Peyer's patch (tissue), 4 donors: ENCODE data around the gene KLHL12. TPM values are rescaled to one million over a fixed set of nuclear protein-coding genes. Genes with fewer than 3 reads are reported as not detected.

Experiments used
- DNase-seq, 3 donors: peaks; one replicate each; pipeline ENCODE4 v3.0.0-alpha.2; 2017 to 2019
- H3K27ac ChIP-seq, 4 donors: fragments of 200-600 bp; sonication (generic); one replicate each; pipeline ENCODE4 v1.5.1; 2016 to 2019
- H3K27me3 ChIP-seq, 2 donors: fragments of 200-600 bp; sonication (generic); one replicate each; pipeline ENCODE4 v1.5.1; 2019
- H3K36me3 ChIP-seq, 3 donors: fragments of 200-600 bp; sonication (generic); one replicate each; pipeline ENCODE4 v1.5.1; 2016 to 2019
- H3K4me1 ChIP-seq, 4 donors: fragments of 200-600 bp; sonication (generic); one replicate each; pipeline ENCODE4 v1.5.1; 2016 to 2019
- H3K4me3 ChIP-seq, 4 donors: fragments of 200-600 bp; sonication (generic); 1 replicate in 3 of 4; 2 replicates in 1 of 4; pipeline ENCODE4 v1.5.1; 2016 to 2019; ENCODE audit warnings: mild to moderate bottlenecking in 1 of 4
- H3K9me3 ChIP-seq, 4 donors: fragments of 200-600 bp; sonication (generic); one replicate each; pipeline ENCODE4 v1.5.1; 2016 to 2019; ENCODE audit warnings: mild to moderate bottlenecking in 1 of 4
- POLR2A ChIP-seq, 2 donors: fragments of 450-650 bp; IDR thresholded peaks; one replicate each; pipeline ENCODE4 v1.5.1; 2017; ENCODE audit warnings: antibody characterized with exemption in 2 of 2, mild to moderate bottlenecking in 2 of 2, moderate library complexity in 2 of 2
- total RNA-seq, 4 donors: library from RNA; depleted of rRNA; stranded (reverse); fragments of >200 nt; gene quantifications; one replicate each; pipeline ENCODE4 v1.1.0, GENCODE V29; 2016
- TF ChIP-seq, protein P1 (sequence below), 6 experiments: fragments of 450-650 bp in 4 of 6; fragments of 200-600 bp in 2 of 6; sonication (generic) in 1 of 6; IDR thresholded peaks; one replicate each; pipeline ENCODE4 v1.5.1; 2017 to 2019; ENCODE audit warnings: antibody characterized with exemption in 6 of 6, mild to moderate bottlenecking in 3 of 6, moderate library complexity in 1 of 6

Gene KLHL12
- total RNA-seq, 4 donors from 2014 or later, result 15.9 to 22.9 (median 18.4) TPM

DNA sequence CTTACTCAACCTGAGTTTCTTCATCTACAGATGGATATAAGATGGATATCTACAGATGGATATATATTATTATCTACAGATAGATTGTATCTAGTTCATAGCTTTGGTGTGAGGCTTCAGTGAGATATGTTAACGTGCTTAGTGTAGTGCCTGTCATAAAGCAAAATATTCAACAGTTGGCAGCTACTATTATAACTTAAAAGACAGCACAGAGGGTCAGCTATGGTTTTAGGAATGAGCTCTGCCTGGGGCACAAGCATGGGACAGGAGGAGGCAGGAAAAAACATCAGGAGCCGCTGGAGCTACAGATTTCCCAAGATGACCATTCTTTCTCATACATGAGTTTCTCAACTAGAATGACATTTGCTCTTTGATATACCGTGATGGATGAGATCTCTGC is 41.3 kb upstream of the KLHL12 start:
- Histone ChIP-seq H3K27ac (peak overlapping the region in 3 of 4 donors; percentile 83 to 91 (median 90)), H3K27me3 (no peaks in the 10 kb centered on the region), H3K9me3 (no peaks in the 10 kb centered on the region), H3K36me3 (no peaks in the 10 kb centered on the region), H3K4me3 (peak overlapping the region in 1 of 4 donors; percentile 90), H3K4me1 (peaks cover 0 to 20% (median 8%) of the 10 kb centered on the region in 4 donors)
- TF ChIP-seq POLR2A (IDR thresholded peaks at IDR 0.05), result no peak
- TF ChIP-seq, protein P1, sequence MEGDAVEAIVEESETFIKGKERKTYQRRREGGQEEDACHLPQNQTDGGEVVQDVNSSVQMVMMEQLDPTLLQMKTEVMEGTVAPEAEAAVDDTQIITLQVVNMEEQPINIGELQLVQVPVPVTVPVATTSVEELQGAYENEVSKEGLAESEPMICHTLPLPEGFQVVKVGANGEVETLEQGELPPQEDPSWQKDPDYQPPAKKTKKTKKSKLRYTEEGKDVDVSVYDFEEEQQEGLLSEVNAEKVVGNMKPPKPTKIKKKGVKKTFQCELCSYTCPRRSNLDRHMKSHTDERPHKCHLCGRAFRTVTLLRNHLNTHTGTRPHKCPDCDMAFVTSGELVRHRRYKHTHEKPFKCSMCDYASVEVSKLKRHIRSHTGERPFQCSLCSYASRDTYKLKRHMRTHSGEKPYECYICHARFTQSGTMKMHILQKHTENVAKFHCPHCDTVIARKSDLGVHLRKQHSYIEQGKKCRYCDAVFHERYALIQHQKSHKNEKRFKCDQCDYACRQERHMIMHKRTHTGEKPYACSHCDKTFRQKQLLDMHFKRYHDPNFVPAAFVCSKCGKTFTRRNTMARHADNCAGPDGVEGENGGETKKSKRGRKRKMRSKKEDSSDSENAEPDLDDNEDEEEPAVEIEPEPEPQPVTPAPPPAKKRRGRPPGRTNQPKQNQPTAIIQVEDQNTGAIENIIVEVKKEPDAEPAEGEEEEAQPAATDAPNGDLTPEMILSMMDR (IDR thresholded peaks at IDR 0.05), result no peak
- no peak for DNase-seq

GRCh38 chr1:202967684-202968281 is 40.7 kb upstream of the KLHL12 start:
- Histone ChIP-seq H3K27ac (peak overlapping the region; percentile 82 to 91 (median 86)), H3K4me3 (peak overlapping the region; percentile 79 to 98 (median 88)), H3K9me3 (no peaks in the 10 kb centered on the region), H3K27me3 (no peaks in the 10 kb centered on the region), H3K36me3 (no peaks in the 10 kb centered on the region), H3K4me1 (peaks cover 0 to 20% (median 8%) of the 10 kb centered on the region in 4 donors)
- peak in 2 of 3 donors; percentile 38 to 56 for DNase-seq
- TF ChIP-seq POLR2A (IDR thresholded peaks at IDR 0.05), result no peak
- TF ChIP-seq, protein P1 (IDR thresholded peaks at IDR 0.05), result no peak

DNA sequence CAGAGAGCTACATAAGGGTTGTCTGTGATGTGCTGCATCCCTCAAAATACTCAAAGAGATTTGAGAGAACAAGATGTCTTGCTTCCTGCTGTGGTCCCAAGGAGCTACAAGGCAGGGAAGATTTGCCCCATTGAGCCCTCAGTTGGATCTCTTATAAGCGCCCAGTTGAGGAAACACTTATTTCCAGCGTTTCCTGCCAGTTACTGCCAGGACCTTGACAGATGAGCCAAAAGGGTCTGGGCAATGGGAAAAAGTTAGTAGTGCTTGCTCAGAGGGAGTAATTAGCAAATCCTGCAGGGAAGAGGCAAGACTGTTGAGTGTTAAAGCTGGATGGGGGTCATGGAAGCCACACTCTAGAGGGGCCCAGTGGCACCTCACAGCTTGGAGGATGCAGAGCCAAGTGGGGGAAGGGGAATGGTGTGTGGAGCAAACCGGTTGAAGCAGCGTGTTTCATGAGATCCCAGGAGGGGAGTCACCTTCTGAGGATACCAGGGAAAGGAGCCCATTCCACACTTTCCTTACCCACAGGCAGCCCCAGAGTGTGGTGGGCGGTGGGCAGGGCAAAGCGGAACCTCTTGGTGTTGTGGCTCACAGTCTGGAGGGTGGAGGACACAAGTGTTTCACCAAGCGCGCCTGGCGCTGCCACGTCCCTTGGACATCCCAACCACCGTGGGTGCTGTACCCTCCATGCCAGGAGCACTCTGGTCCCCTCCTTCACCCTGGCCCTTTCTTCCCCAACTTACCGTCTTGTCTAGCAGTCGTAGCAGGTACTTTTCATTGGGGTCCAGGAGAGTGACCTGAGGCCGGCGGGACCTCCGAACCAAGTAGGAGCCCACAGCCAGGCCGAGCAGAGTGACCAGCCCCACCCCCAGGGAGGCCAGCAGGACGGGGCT is 39.2 kb upstream of the KLHL12 start:
- no peaks in the 10 kb centered on the region for H3K27me3 ChIP-seq
- TF ChIP-seq, protein P1 (IDR thresholded peaks at IDR 0.05), result no peak
- H3K36me3 ChIP-seq, result peaks cover 0 to 5% (median 0%) of the 10 kb centered on the region in 3 donors
- peaks cover 0 to 20% (median 8%) of the 10 kb centered on the region in 4 donors for H3K4me1 ChIP-seq
- H3K4me3 ChIP-seq, result peak overlapping the region; percentile 79 to 98 (median 88)
- H3K9me3 ChIP-seq, result no peaks in the 10 kb centered on the region
- no peak for DNase-seq
- peak overlapping the region; percentile 82 to 91 (median 86) for H3K27ac ChIP-seq

DNA sequence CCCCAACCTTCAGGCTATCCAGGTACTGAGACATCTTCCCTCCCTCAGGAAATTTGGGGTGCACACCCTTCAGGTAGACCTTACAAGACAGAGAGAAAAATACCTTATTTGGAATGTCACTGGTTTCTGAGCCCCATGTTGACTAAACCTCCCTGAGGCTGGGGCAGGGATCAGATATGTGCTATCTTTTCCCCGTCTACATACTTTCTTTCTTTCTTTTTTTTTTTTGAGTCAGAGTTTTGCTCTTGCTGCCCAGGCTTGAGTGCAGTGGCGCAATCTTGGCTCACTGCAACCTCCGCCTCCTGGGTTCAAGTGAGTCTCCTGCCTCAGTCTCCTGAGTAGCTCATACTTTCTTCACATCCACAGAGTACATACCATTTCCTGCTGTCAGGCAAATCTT is 38.4 kb upstream of the KLHL12 start:
- Histone ChIP-seq H3K9me3 (no peaks in the 10 kb centered on the region), H3K4me1 (peaks cover 0 to 20% (median 8%) of the 10 kb centered on the region in 4 donors), H3K27ac (no peak overlapping the region), H3K27me3 (no peaks in the 10 kb centered on the region), H3K36me3 (peaks cover 0 to 5% (median 0%) of the 10 kb centered on the region in 3 donors), H3K4me3 (no peak overlapping the region)
- TF ChIP-seq POLR2A (IDR thresholded peaks at IDR 0.05), result no peak
- TF ChIP-seq, protein P1 (IDR thresholded peaks at IDR 0.05), result no peak
- DNase-seq, result no peak

DNA sequence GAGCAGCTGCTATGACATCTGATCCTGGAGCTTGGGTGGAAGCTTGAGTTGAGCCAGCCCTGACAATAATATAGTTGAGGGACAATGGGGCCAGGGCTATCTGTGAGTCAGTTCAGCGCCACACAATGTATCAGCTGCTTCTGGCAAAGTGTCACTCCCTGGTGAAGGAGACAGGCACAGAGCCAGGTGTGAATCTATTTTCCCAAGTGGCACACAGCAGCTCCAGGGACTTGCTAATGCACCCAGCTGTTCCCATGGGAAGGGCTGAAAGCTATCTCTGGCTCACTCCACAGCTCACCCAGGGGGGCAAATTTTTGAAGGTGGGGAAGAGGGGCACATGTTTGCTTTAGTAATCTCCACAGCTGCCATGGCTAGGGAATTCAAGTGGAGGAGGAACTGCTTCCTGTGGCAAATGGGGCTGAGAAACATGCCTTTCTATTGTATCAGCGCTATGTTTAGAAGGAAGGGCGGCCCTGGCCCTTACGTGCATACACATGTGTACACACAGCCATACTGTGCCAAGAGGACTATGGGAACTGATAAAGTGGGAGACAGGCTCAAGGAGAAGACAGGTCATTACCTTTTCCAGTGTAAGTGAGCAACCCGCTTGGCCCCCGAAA is 37.9 kb upstream of the KLHL12 start:
- no peak overlapping the region for H3K4me3 ChIP-seq
- H3K4me1 ChIP-seq, result peaks cover 0 to 20% (median 8%) of the 10 kb centered on the region in 4 donors
- H3K9me3 ChIP-seq, result no peaks in the 10 kb centered on the region
- no peak overlapping the region for H3K27ac ChIP-seq
- H3K36me3 ChIP-seq, result peaks cover 0 to 5% (median 0%) of the 10 kb centered on the region in 3 donors
- no peak for DNase-seq
- no peak for TF ChIP-seq POLR2A (IDR thresholded peaks at IDR 0.05)
- TF ChIP-seq, protein P1 (IDR thresholded peaks at IDR 0.05), result no peak
- H3K27me3 ChIP-seq, result no peaks in the 10 kb centered on the region
